Vagina (tissue), 2 donors: ENCODE measurements around the gene SUSD6.

Source experiments
- CTCF ChIP-seq, 3 experiments: fragments of 450-650 bp in 2 of 3; fragments of 200-600 bp in 1 of 3; sonication (generic) in 1 of 3; IDR thresholded peaks; one replicate each; pipeline ENCODE4 v1.5.1; 2017 to 2019; ENCODE audit warnings: antibody characterized with exemption in 3 of 3, mild to moderate bottlenecking in 2 of 3, moderate library complexity in 2 of 3
- POLR2A ChIP-seq, 2 donors: fragments of 450-650 bp; IDR thresholded peaks; one replicate each; pipeline ENCODE4 v1.6.1; 2017; ENCODE audit warnings: antibody characterized with exemption in 2 of 2, mild to moderate bottlenecking in 2 of 2, moderate library complexity in 2 of 2
- POLR2AphosphoS5 ChIP-seq, 2 donors: sonication (generic); formaldehyde crosslinking; IDR thresholded peaks; one replicate each; pipeline ENCODE4 v1.9.0; 2017; ENCODE audit warnings: antibody characterized with exemption in 2 of 2, mild to moderate bottlenecking in 2 of 2, low read depth in 1 of 2; ENCODE audit not compliant: insufficient read depth in 1 of 2

DNA sequence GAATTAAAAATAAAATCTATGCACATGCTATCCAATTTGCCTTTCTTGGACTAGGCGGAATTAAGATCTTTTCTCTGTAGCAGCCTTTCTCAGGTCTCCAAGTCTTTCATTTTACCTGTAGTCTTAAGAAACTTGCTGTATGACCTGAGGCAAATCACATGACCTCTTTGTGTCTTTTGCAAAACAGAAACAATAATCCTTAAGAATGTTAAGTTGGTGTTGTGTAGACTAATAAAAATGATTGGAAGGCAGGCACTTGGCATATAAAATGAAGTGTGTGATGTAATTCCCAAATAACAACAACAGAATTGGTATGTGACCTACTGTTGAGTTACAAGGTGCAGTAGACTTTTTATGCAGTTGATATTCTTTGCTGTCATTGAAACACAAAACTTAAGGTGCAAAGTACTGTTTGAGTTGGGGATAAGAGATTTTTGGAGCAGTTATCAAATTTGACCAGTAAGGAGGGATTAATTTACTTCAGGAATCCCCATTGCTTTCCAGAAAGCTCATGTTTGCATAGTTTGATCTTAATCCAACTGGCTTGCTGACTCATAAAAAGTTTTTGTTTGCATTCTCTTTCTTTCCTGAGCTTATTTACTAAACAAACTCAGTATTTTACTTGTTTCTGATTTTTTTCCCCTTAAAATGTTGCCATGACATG lies 51.4 kb downstream of the SUSD6 start:
- TF ChIP-seq CTCF (IDR thresholded peaks at IDR 0.05): no peak
- TF ChIP-seq POLR2A (IDR thresholded peaks at IDR 0.05): no peak
- no peak for TF ChIP-seq POLR2AphosphoS5 (IDR thresholded peaks at IDR 0.05; ENCODE audit: insufficient read depth in 1 of 2, low read depth in 1 of 2)
